WTC11 (cell line): ENCODE results near the gene TBC1D23. TPM values are rescaled to one million over a fixed set of nuclear protein-coding genes. Genes with fewer than 3 reads are reported as not detected.

ENCODE experiments used
- ATAC-seq: fragments of 200-7000 bp; cut with Tn5 transposase; 2 replicates; pipeline ENCODE4 v1.10.0; 2021; ENCODE audit warnings: mild to moderate bottlenecking, moderate library complexity
- CTCF ChIA-PET: fragments of 300-600 bp; sonication (Branson Sonifier 250); formaldehyde crosslinking; loops from one replicate; lab custom pipeline; 2021; ENCODE audit warnings: antibody characterized with exemption; lab: Charles Lee
- POLR2A ChIA-PET: fragments of 350-600 bp; sonication (Branson Sonifier 250); formaldehyde crosslinking; loops from one replicate; lab custom pipeline; 2021; ENCODE audit warnings: antibody characterized with exemption; lab: Charles Lee
- DNase-seq: peaks from one replicate; pipeline ENCODE4 v3.0.0; 2021; ENCODE audit warnings: low spot score
- H3K27ac Mint-ChIP-seq: 2 replicates; pipeline ENCODE4 v1.8.0; 2021; ENCODE audit warnings: mixed read lengths
- H3K27me3 Mint-ChIP-seq: 2 replicates; pipeline ENCODE4 v1.8.0; 2021; ENCODE audit warnings: low read depth, mild to moderate bottlenecking, moderate library complexity, mixed read lengths
- H3K36me3 Mint-ChIP-seq: 2 replicates; pipeline ENCODE4 v1.8.0; 2021; ENCODE audit warnings: mixed read lengths
- H3K4me1 Mint-ChIP-seq: 2 replicates; pipeline ENCODE4 v1.8.0; 2022; ENCODE audit warnings: mixed read lengths
- H3K4me3 Mint-ChIP-seq: 2 replicates; pipeline ENCODE4 v1.8.0; 2021; ENCODE audit warnings: mild to moderate bottlenecking, moderate library complexity, mixed read lengths
- H3K9me3 Mint-ChIP-seq: 2 replicates; pipeline ENCODE4 v1.8.0; 2021; ENCODE audit warnings: mixed read lengths
- ARID4B ChIP-seq: sonication (generic); formaldehyde crosslinking; IDR thresholded peaks from 2 replicates; pipeline ENCODE4 v1.8.0; 2023; ENCODE audit warnings: missing genetic modification reagents, mild to moderate bottlenecking, borderline replicate concordance
- CBFB ChIP-seq: sonication (generic); formaldehyde crosslinking; IDR thresholded peaks from 2 replicates; pipeline ENCODE4 v1.8.1; 2022; ENCODE audit warnings: mild to moderate bottlenecking, low read depth, missing genetic modification reagents
- CREB1 ChIP-seq: sonication (generic); formaldehyde crosslinking; IDR thresholded peaks from 2 replicates; pipeline ENCODE4 v1.8.0; 2023; ENCODE audit warnings: mild to moderate bottlenecking, missing genetic modification reagents
- MXD4 ChIP-seq: fragments of 250-450 bp; sonication (Bioruptor Pico); IDR thresholded peaks from 2 replicates; pipeline ENCODE4 v1.8.0; 2021; ENCODE audit warnings: mild to moderate bottlenecking, moderate library complexity, borderline replicate concordance
- MYBL2 ChIP-seq: sonication (generic); formaldehyde crosslinking; IDR thresholded peaks from 2 replicates; pipeline ENCODE4 v1.8.1; 2023; ENCODE audit warnings: mild to moderate bottlenecking, moderate library complexity, missing genetic modification reagents
- NR3C1 ChIP-seq: sonication (generic); formaldehyde crosslinking; conservative IDR thresholded peaks from 2 replicates; pipeline ENCODE4 v1.8.1; 2023; ENCODE audit warnings: low read depth, mild to moderate bottlenecking, missing genetic modification reagents
- PRRX2 ChIP-seq: fragments of 250-450 bp; sonication (Bioruptor Pico); IDR thresholded peaks from 2 replicates; pipeline ENCODE4 v1.8.0; 2021; ENCODE audit warnings: mild to moderate bottlenecking
- SMAD4 ChIP-seq: sonication (generic); formaldehyde crosslinking; IDR thresholded peaks from 2 replicates; pipeline ENCODE4 v1.8.0; 2022; ENCODE audit warnings: mild to moderate bottlenecking, missing genetic modification reagents
- TEAD4 ChIP-seq: sonication (generic); formaldehyde crosslinking; IDR thresholded peaks from 2 replicates; pipeline ENCODE4 v1.8.0; 2022; ENCODE audit warnings: mild to moderate bottlenecking, missing genetic modification reagents
- total RNA-seq: library from RNA; stranded (reverse); gene quantifications from 3 replicates; pipeline ENCODE4 v1.2.3, GENCODE V29; 2021
- TF ChIP-seq, protein P1 (sequence below): sonication (generic); formaldehyde crosslinking; IDR thresholded peaks from 2 replicates; pipeline ENCODE4 v1.8.1; 2023; ENCODE audit warnings: mild to moderate bottlenecking, missing genetic modification reagents
- TF ChIP-seq, protein P2 (sequence below): sonication (generic); formaldehyde crosslinking; conservative IDR thresholded peaks from 2 replicates; pipeline ENCODE4 v1.8.1; 2023; ENCODE audit warnings: mild to moderate bottlenecking, low read depth, missing genetic modification reagents, moderate library complexity
- TF ChIP-seq, protein P3 (sequence below): sonication (generic); formaldehyde crosslinking; IDR thresholded peaks from 2 replicates; pipeline ENCODE4 v1.8.1; 2022; ENCODE audit warnings: low read depth, missing genetic modification reagents, borderline replicate concordance
- TF ChIP-seq, protein P4 (sequence below): sonication (generic); formaldehyde crosslinking; conservative IDR thresholded peaks from 2 replicates; pipeline ENCODE4 v1.8.1; 2022; ENCODE audit warnings: mild to moderate bottlenecking, missing genetic modification reagents

The TBC1D23 gene
- total RNA-seq, 1 experiment from 2014 or later, result 73.6 TPM

- no peak for ATAC-seq
- CTCF ChIA-PET, result interaction anchor here (1.4 kb wide), 1 partner anchor 28 kb away, joined by 6 read pairs; no protein-coding TSS in a partner anchor
- H3K4me3 Mint-ChIP-seq, result no peak overlapping the region
These were observed 34.9 kb upstream of the TBC1D23 start for GRCh38 chr3:100225883-100226282.

More at GRCh38 chr3:100225883-100226282, 34.9 kb upstream of the TBC1D23 start:
- H3K27ac Mint-ChIP-seq, result no peak overlapping the region
- TF ChIP-seq, protein P1, sequence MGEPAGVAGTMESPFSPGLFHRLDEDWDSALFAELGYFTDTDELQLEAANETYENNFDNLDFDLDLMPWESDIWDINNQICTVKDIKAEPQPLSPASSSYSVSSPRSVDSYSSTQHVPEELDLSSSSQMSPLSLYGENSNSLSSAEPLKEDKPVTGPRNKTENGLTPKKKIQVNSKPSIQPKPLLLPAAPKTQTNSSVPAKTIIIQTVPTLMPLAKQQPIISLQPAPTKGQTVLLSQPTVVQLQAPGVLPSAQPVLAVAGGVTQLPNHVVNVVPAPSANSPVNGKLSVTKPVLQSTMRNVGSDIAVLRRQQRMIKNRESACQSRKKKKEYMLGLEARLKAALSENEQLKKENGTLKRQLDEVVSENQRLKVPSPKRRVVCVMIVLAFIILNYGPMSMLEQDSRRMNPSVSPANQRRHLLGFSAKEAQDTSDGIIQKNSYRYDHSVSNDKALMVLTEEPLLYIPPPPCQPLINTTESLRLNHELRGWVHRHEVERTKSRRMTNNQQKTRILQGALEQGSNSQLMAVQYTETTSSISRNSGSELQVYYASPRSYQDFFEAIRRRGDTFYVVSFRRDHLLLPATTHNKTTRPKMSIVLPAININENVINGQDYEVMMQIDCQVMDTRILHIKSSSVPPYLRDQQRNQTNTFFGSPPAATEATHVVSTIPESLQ, result no peak
- TF ChIP-seq, protein P2, sequence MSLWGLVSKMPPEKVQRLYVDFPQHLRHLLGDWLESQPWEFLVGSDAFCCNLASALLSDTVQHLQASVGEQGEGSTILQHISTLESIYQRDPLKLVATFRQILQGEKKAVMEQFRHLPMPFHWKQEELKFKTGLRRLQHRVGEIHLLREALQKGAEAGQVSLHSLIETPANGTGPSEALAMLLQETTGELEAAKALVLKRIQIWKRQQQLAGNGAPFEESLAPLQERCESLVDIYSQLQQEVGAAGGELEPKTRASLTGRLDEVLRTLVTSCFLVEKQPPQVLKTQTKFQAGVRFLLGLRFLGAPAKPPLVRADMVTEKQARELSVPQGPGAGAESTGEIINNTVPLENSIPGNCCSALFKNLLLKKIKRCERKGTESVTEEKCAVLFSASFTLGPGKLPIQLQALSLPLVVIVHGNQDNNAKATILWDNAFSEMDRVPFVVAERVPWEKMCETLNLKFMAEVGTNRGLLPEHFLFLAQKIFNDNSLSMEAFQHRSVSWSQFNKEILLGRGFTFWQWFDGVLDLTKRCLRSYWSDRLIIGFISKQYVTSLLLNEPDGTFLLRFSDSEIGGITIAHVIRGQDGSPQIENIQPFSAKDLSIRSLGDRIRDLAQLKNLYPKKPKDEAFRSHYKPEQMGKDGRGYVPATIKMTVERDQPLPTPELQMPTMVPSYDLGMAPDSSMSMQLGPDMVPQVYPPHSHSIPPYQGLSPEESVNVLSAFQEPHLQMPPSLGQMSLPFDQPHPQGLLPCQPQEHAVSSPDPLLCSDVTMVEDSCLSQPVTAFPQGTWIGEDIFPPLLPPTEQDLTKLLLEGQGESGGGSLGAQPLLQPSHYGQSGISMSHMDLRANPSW, result no peak
- TF ChIP-seq MXD4 (CRISPR knock-in tag) (no peak), MYBL2 (no peak), CBFB (CRISPR knock-in tag) (no peak), PRRX2 (CRISPR knock-in tag) (no peak), SMAD4 (CRISPR knock-in tag) (no peak), ARID4B (CRISPR knock-in tag) (no peak), TEAD4 (CRISPR knock-in tag) (no peak), NR3C1 (no peak), CREB1 (CRISPR knock-in tag) (no peak)
- TF ChIP-seq, protein P3, sequence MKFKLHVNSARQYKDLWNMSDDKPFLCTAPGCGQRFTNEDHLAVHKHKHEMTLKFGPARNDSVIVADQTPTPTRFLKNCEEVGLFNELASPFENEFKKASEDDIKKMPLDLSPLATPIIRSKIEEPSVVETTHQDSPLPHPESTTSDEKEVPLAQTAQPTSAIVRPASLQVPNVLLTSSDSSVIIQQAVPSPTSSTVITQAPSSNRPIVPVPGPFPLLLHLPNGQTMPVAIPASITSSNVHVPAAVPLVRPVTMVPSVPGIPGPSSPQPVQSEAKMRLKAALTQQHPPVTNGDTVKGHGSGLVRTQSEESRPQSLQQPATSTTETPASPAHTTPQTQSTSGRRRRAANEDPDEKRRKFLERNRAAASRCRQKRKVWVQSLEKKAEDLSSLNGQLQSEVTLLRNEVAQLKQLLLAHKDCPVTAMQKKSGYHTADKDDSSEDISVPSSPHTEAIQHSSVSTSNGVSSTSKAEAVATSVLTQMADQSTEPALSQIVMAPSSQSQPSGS (CRISPR knock-in tag), result no peak
- TF ChIP-seq, protein P4, sequence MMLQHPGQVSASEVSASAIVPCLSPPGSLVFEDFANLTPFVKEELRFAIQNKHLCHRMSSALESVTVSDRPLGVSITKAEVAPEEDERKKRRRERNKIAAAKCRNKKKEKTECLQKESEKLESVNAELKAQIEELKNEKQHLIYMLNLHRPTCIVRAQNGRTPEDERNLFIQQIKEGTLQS (CRISPR knock-in tag), result no peak
- H3K4me1 Mint-ChIP-seq, result no peaks in the 10 kb centered on the region
- no peak for DNase-seq
- H3K27me3 Mint-ChIP-seq, result peaks cover 4% of the 10 kb centered on the region; the same call in 1 of the 2 replicates
- POLR2A ChIA-PET, result no interaction called here
- peaks cover 18% of the 10 kb centered on the region for H3K9me3 Mint-ChIP-seq
- H3K36me3 Mint-ChIP-seq, result peaks cover 5% of the 10 kb centered on the region
